HTERT RPE-1 (cell line): Measurements from ENCODE around the gene EMID1.

Source experiments
- in situ Hi-C: fragments of 300-500 bp; cut with MboI; formaldehyde crosslinking; loops from 4 replicates; pipeline ENCODE4 v1.14.3; 2020; ENCODE audit warnings: low sequenced_read_pairs

EMID1 gene

GRCh38 chr22:29194184-29194583, 11.5 kb upstream of the EMID1 start:
- in situ Hi-C loops: no loop called here

- in situ Hi-C loops: no loop called here
Measured at GRCh38 chr22:29195118-29195963, 10.4 kb upstream of the EMID1 start.

- in situ Hi-C loops: no loop called here
Measured at GRCh38 chr22:29195964-29196666, 9.6 kb upstream of the EMID1 start.

GRCh38 chr22:29197096-29197495, 8.6 kb upstream of the EMID1 start:
- in situ Hi-C loops: no loop called here

GRCh38 chr22:29198240-29198639, 7.5 kb upstream of the EMID1 start:
- in situ Hi-C loops: no loop called here

GRCh38 chr22:29199702-29200400, 5.8 kb upstream of the EMID1 start:
- in situ Hi-C loops: no loop called here

GRCh38 chr22:29200901-29201300, 4.8 kb upstream of the EMID1 start:
- in situ Hi-C loops: no loop called here

- in situ Hi-C loops: no loop called here
Measured at GRCh38 chr22:29201782-29202181, 3.9 kb upstream of the EMID1 start.

GRCh38 chr22:29202212-29203192, 3.2 kb upstream of the EMID1 start:
- in situ Hi-C loops: no loop called here

- in situ Hi-C loops: no loop called here
Measured at GRCh38 chr22:29203488-29204454, 1.9 kb upstream of the EMID1 start.

- in situ Hi-C loops: no loop called here
Measured at GRCh38 chr22:29204455-29205183, 1.1 kb upstream of the EMID1 start.

- in situ Hi-C loops: no loop called here
Measured at GRCh38 chr22:29205252-29205593, 473 bp upstream of the EMID1 start.

- in situ Hi-C loops: no loop called here
Measured at GRCh38 chr22:29206372-29207242, 911 bp downstream of the EMID1 start.

- in situ Hi-C loops: no loop called here
Measured at GRCh38 chr22:29207243-29207550, 1.5 kb downstream of the EMID1 start.

- in situ Hi-C loops: no loop called here
Measured at GRCh38 chr22:29207562-29208501, 2.1 kb downstream of the EMID1 start.

- in situ Hi-C loops: no loop called here
Measured at GRCh38 chr22:29208502-29208862, 2.8 kb downstream of the EMID1 start.
